Heart left ventricle (tissue), 16 donors: ENCODE results near the gene KLF7. TPM values are rescaled to one million over a fixed set of nuclear protein-coding genes. Genes with fewer than 3 reads are reported as not detected.

Experiments used
- ATAC-seq, 4 donors: fragments of 200-7000 bp; cut with Tn5 transposase; one replicate each; pipeline ENCODE4 v1.9.1; 2020 to 2022; ENCODE audit warnings: moderate library complexity in 4 of 4, mild to moderate bottlenecking in 3 of 4, moderate number of reproducible peaks in 1 of 4
- DNase-seq, 5 donors: peaks; one replicate each; pipeline ENCODE4 v3.0.0-alpha.2; 2020
- H3K27ac ChIP-seq, 12 donors: fragments of 200-600 bp; sonication (generic) in 4 of 12; one replicate each; pipeline versions ENCODE4 v1.5.0 to v1.8.0; 2016 to 2022; ENCODE audit warnings: mild to moderate bottlenecking in 2 of 12
- H3K27me3 ChIP-seq, 9 donors: fragments of 200-600 bp; sonication (generic) in 2 of 9; one replicate each; pipeline versions ENCODE4 v1.5.1 to v1.8.0; 2016 to 2022; ENCODE audit warnings: mild to moderate bottlenecking in 3 of 9
- H3K36me3 ChIP-seq, 9 donors: fragments of 200-600 bp; sonication (generic) in 2 of 9; one replicate each; pipeline versions ENCODE4 v1.5.0 to v1.8.0; 2018 to 2022; ENCODE audit warnings: mild to moderate bottlenecking in 2 of 9
- H3K4me1 ChIP-seq, 12 donors: fragments of 200-600 bp; sonication (generic) in 4 of 12; one replicate each; pipeline versions ENCODE4 v1.5.0 to v1.8.0; 2016 to 2022; ENCODE audit warnings: mild to moderate bottlenecking in 3 of 12
- H3K4me3 ChIP-seq, 12 donors: fragments of 200-600 bp; sonication (generic) in 4 of 12; one replicate each; pipeline versions ENCODE4 v1.5.0 to v1.8.0; 2017 to 2022; ENCODE audit warnings: mild to moderate bottlenecking in 9 of 12, moderate library complexity in 4 of 12
- H3K9me3 ChIP-seq, 12 donors: fragments of 200-600 bp; sonication (generic) in 4 of 12; one replicate each; pipeline versions ENCODE4 v1.5.0 to v1.8.0; 2016 to 2022; ENCODE audit warnings: mild to moderate bottlenecking in 1 of 12
- CTCF ChIP-seq, 12 donors: fragments of 200-600 bp; sonication (generic) in 4 of 12; IDR thresholded peaks; one replicate each; pipeline versions ENCODE4 v1.5.0 to v1.8.0; 2018 to 2022; ENCODE audit warnings: antibody characterized with exemption in 12 of 12, mild to moderate bottlenecking in 5 of 12
- POLR2A ChIP-seq, 2 donors: fragments of 450-650 bp; IDR thresholded peaks; one replicate each; pipeline ENCODE4 v1.6.1; 2017; ENCODE audit warnings: antibody characterized with exemption in 2 of 2, mild to moderate bottlenecking in 2 of 2, moderate library complexity in 2 of 2
- WGBS, 4 donors: extraction: QIAGEN DNeasy Blood & Tissue Kit in 2 of 4; methylation state at CpG; one replicate each; pipeline versions ENCODE4 v1.1.5 to v1.1.7; 2013 to 2018; 5-methylcytosine and 5-hydroxymethylcytosine counted together
- intact Hi-C, 10 donors: fragments of 100-400 bp; cut with DNase I; formaldehyde crosslinking; loops; one replicate each; pipeline versions ENCODE4 v1.11.1 to v1.14.2; 2022
- polyA plus RNA-seq, 2 donors: library from polyadenylated mRNA; stranded (reverse); fragments of 200-250 nt; gene quantifications; one replicate each; pipeline ENCODE4 v1.2.3, GENCODE V29; 2013
- total RNA-seq, 9 donors: library from RNA; depleted of rRNA in 2 of 9; stranded (reverse); fragments of >200 nt in 2 of 9; fragmentation: NEBNext Ultra II Directional in 3 of 9; extraction: Animal tissue kit (Norgen Biotek cat#: 25700) in 3 of 9; gene quantifications; one replicate each; pipeline versions ENCODE4 v1.1.0 to v1.2.4, GENCODE V29; 2016 to 2023
- donor health status: ischemic (EF 13 %, LVEDD 7.1; RV severe dilation, severe dysfunction).
- donor health status: healthy with polysubstance abuse.
- donor health status: DM: no; HTN: yes; CAD: no.
- donor health status: DM: no; HTN: no; CAD: no.
- donor health status: ischemic (EF 25% LVEDD 6.9; RV normal size, moderate dysfunction).
- donor health status: ischemic (EF 25% LVEDD 5.7; RV mildly dilated, moderate dysfunction).
- donor health status: healthy.
- donor health status: DM: yes; HTN: yes; CAD: no.
- donor health status: ischemic (EF 35%, LVEDD 5.7; RV mildly dilated, moderate dysfunction).
- donor health status: nonischemic (EF 11% LVEDD 7.7; RV severe dilation, severe dysfunction).
- donor health status: DM: yes; HTN: yes; CAD: no.
- donor health status: PGD.
- donor health status: ischemic (EF 29% LVEDD 5.4; RV normal size, mild dysfunction).
- donor health status: nonischemic (EF 23%, LVEDD 6.1; RV moderate dilation, normal function).

Gene KLF7
- total and polyA plus RNA-seq, 11 donors: 5.0 to 49.8 (median 26.2) TPM

GRCh38 chr2:207101984-207102383, 63.8 kb downstream of the KLF7 start:
- intact Hi-C loops: no loop called here
- peaks cover 0 to 51% (median 20%) of the 10 kb centered on the region in 9 donors for H3K36me3 ChIP-seq
- no peak overlapping the region for H3K27ac ChIP-seq
- H3K9me3 ChIP-seq: no peaks in the 10 kb centered on the region
- ATAC-seq (no peak), DNase-seq (no peak)
- H3K4me3 ChIP-seq: no peak overlapping the region
- WGBS, 4 donors: 79 to 100% (median 86%) methylated on average over 1 of the region's 1 CpG
- no peak for TF ChIP-seq CTCF (IDR thresholded peaks at IDR 0.05)
- no peak for TF ChIP-seq POLR2A (IDR thresholded peaks at IDR 0.05)
- H3K4me1 ChIP-seq: peaks cover 2 to 30% (median 14%) of the 10 kb centered on the region in 12 donors
- no peaks in the 10 kb centered on the region for H3K27me3 ChIP-seq

GRCh38 chr2:207097278-207097677, 68.5 kb downstream of the KLF7 start:
- Histone ChIP-seq H3K4me3 (no peak overlapping the region), H3K27me3 (no peaks in the 10 kb centered on the region), H3K4me1 (peaks cover 21 to 71% (median 45%) of the 10 kb centered on the region in 12 donors), H3K9me3 (peaks cover 0 to 3% (median 0%) of the 10 kb centered on the region in 12 donors), H3K36me3 (peaks cover 0 to 7% (median 0%) of the 10 kb centered on the region in 9 donors), H3K27ac (peak overlapping the region in 11 of 12 donors; percentile 2 to 73 (median 45))
- intact Hi-C loops: loop anchor here in 2 of 10 donors (5.0 to 10.0 kb wide), 2 partner anchors 35 to 238 kb away; no protein-coding TSS in a partner anchor
- TF ChIP-seq POLR2A (IDR thresholded peaks at IDR 0.05) (no peak), CTCF (IDR thresholded peaks at IDR 0.05) (no peak)
- DNase-seq (no peak), ATAC-seq (peak; percentile 31 to 68 (median 44))
- 28 to 38% (median 30%) methylated on average over 4 of the region's 4 CpGs for WGBS, 4 donors

- ATAC-seq: peak in 3 of 4 donors; percentile 14 to 39 (median 17)
Observed at GRCh38 chr2:207095963-207096362, 69.8 kb downstream of the KLF7 start.

More at GRCh38 chr2:207095963-207096362, 69.8 kb downstream of the KLF7 start:
- H3K4me1 ChIP-seq: peaks cover 30 to 77% (median 57%) of the 10 kb centered on the region in 12 donors
- H3K4me3 ChIP-seq: no peak overlapping the region
- no peak for TF ChIP-seq CTCF (IDR thresholded peaks at IDR 0.05)
- no peak for TF ChIP-seq POLR2A (IDR thresholded peaks at IDR 0.05)
- peaks cover 0 to 4% (median 0%) of the 10 kb centered on the region in 9 donors for H3K36me3 ChIP-seq
- H3K9me3 ChIP-seq: peaks cover 0 to 6% (median 0%) of the 10 kb centered on the region in 12 donors
- intact Hi-C loops: loop anchor here in 2 of 10 donors (5.0 to 10.0 kb wide), 2 partner anchors 36 to 239 kb away; no protein-coding TSS in a partner anchor
- no peak for DNase-seq
- H3K27me3 ChIP-seq: no peaks in the 10 kb centered on the region
- 30 to 42% (median 33%) methylated on average over 6 of the region's 6 CpGs for WGBS, 4 donors
- H3K27ac ChIP-seq: peak overlapping the region in 11 of 12 donors; percentile 28 to 73 (median 53)
